SJCRH30 (cell line): ENCODE data around the gene ARID5A. TPM values are rescaled to one million over a fixed set of nuclear protein-coding genes. Genes with fewer than 3 reads are reported as not detected.

Experiments used
- DNase-seq, 2 experiments: peaks; one replicate each; pipeline ENCODE4 v3.0.0-alpha.2; 2015 to 2020
- H3K27ac ChIP-seq: fragments of 250-450 bp; sonication (Bioruptor Pico); 2 replicates; pipeline ENCODE4 v1.5.1; 2020; ENCODE audit warnings: mild to moderate bottlenecking, moderate library complexity
- H3K27me3 ChIP-seq: fragments of 250-450 bp; sonication (Bioruptor Pico); 2 replicates; pipeline ENCODE4 v1.5.1; 2020; ENCODE audit warnings: mild to moderate bottlenecking, moderate library complexity
- H3K36me3 ChIP-seq: fragments of 250-450 bp; sonication (Bioruptor Pico); 2 replicates; pipeline ENCODE4 v1.5.1; 2020; ENCODE audit warnings: mild to moderate bottlenecking, moderate library complexity
- H3K4me1 ChIP-seq: fragments of 250-450 bp; sonication (Bioruptor Pico); 2 replicates; pipeline ENCODE4 v1.5.1; 2020; ENCODE audit warnings: mild to moderate bottlenecking, moderate library complexity
- H3K4me3 ChIP-seq: fragments of 250-450 bp; sonication (Bioruptor Pico); 2 replicates; pipeline ENCODE4 v1.5.1; 2020; ENCODE audit warnings: mild to moderate bottlenecking, moderate library complexity
- H3K9me3 ChIP-seq: fragments of 250-450 bp; sonication (Bioruptor Pico); replicated peaks from 2 replicates; pipeline ENCODE4 v1.5.1; 2020; ENCODE audit warnings: mild to moderate bottlenecking, moderate library complexity
- total RNA-seq: library from RNA; depleted of rRNA; stranded (reverse); fragments of >200 nt; shearing (Covaris generic); gene quantifications from 2 replicates; pipeline ENCODE4 v1.2.3, GENCODE V29; 2014

The ARID5A gene
- total RNA-seq, 1 experiment from 2014 or later, result 14.2 TPM

- no peaks in the 10 kb centered on the region for H3K9me3 ChIP-seq
- H3K4me3 ChIP-seq, result no peak overlapping the region
- no peaks in the 10 kb centered on the region for H3K36me3 ChIP-seq
- no peak overlapping the region for H3K27ac ChIP-seq
- H3K4me1 ChIP-seq, result no peaks in the 10 kb centered on the region
- DNase-seq, result no peak
- no peaks in the 10 kb centered on the region for H3K27me3 ChIP-seq
These were observed 27.5 kb downstream of the ARID5A start for GRCh38 chr2:96564026-96564425.

GRCh38 chr2:96564563-96564962 is 28.0 kb downstream of the ARID5A start:
- no peak for DNase-seq
- Histone ChIP-seq H3K36me3 (no peaks in the 10 kb centered on the region), H3K27ac (no peak overlapping the region), H3K4me1 (no peaks in the 10 kb centered on the region), H3K9me3 (no peaks in the 10 kb centered on the region), H3K4me3 (no peak overlapping the region), H3K27me3 (no peaks in the 10 kb centered on the region)

- no peaks in the 10 kb centered on the region for H3K4me1 ChIP-seq
- H3K4me3 ChIP-seq, result no peak overlapping the region
- H3K27ac ChIP-seq, result no peak overlapping the region
- DNase-seq, result no peak
- H3K27me3 ChIP-seq, result no peaks in the 10 kb centered on the region
- H3K36me3 ChIP-seq, result no peaks in the 10 kb centered on the region
- no peaks in the 10 kb centered on the region for H3K9me3 ChIP-seq
These were observed 28.6 kb downstream of the ARID5A start for GRCh38 chr2:96565111-96565510.

DNA sequence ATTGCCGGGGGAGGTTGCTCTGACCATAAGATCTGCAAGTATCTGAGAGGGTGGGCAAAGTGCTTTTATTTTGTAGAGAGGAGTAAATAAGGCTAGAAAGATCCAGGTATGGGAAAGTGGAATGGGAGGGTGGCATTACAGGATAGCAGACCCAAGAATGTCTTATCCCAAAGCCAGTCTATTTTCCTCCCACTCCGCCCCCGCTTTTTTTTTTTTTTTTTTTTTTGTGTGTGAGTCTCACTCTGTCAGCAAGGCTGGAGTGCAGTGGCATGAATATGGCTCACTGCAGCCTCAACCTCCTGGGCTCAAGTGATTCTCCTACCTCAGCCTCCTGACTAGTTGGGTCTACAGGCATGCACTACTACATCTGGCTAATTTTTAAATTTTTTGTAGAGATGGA is 31.5 kb downstream of the ARID5A start:
- DNase-seq, result no peak
- Histone ChIP-seq H3K36me3 (no peaks in the 10 kb centered on the region), H3K4me3 (no peak overlapping the region), H3K9me3 (no peaks in the 10 kb centered on the region), H3K4me1 (no peaks in the 10 kb centered on the region), H3K27me3 (no peaks in the 10 kb centered on the region), H3K27ac (no peak overlapping the region)

GRCh38 chr2:96574364-96574763 is 37.8 kb downstream of the ARID5A start:
- no peak overlapping the region for H3K27ac ChIP-seq
- no peak for DNase-seq
- no peaks in the 10 kb centered on the region for H3K9me3 ChIP-seq
- no peaks in the 10 kb centered on the region for H3K27me3 ChIP-seq
- no peak overlapping the region for H3K4me3 ChIP-seq
- H3K4me1 ChIP-seq, result no peaks in the 10 kb centered on the region
- H3K36me3 ChIP-seq, result no peaks in the 10 kb centered on the region

- no peaks in the 10 kb centered on the region for H3K4me1 ChIP-seq
- H3K4me3 ChIP-seq, result no peak overlapping the region
- H3K9me3 ChIP-seq, result no peaks in the 10 kb centered on the region
- no peak for DNase-seq
- no peak overlapping the region for H3K27ac ChIP-seq
- H3K27me3 ChIP-seq, result no peaks in the 10 kb centered on the region
- no peaks in the 10 kb centered on the region for H3K36me3 ChIP-seq
These were observed 39.4 kb downstream of the ARID5A start for GRCh38 chr2:96575785-96576456.

DNA sequence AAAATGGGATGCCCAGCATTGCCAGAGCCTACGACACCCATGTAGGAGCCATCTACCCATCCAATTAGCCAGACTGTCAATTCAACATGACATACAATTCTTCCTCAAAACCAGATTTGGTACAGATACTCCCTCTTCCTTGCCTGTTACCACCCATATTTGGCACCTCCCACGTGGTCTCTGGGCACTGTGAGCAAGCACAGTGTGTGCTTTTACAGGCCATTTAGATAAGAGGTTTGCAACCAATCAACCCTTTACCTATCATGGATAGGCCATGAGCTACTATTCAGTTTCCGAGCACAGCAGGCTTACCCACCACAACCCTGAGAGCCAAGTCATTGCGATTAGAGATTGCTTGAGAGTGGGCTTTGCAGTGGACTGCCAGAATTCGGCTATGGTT is 40.9 kb downstream of the ARID5A start:
- no peaks in the 10 kb centered on the region for H3K9me3 ChIP-seq
- H3K27ac ChIP-seq, result no peak overlapping the region
- H3K36me3 ChIP-seq, result no peaks in the 10 kb centered on the region
- no peaks in the 10 kb centered on the region for H3K4me1 ChIP-seq
- no peaks in the 10 kb centered on the region for H3K27me3 ChIP-seq
- H3K4me3 ChIP-seq, result no peak overlapping the region
- DNase-seq, result no peak

GRCh38 chr2:96578731-96579130 is 42.2 kb downstream of the ARID5A start:
- DNase-seq, result no peak
- H3K27ac ChIP-seq, result no peak overlapping the region
- H3K4me3 ChIP-seq, result no peak overlapping the region
- no peaks in the 10 kb centered on the region for H3K4me1 ChIP-seq
- no peaks in the 10 kb centered on the region for H3K9me3 ChIP-seq
- H3K27me3 ChIP-seq, result no peaks in the 10 kb centered on the region
- H3K36me3 ChIP-seq, result peaks cover under 1% of the 10 kb centered on the region; the same call in 1 of the 2 replicates

- DNase-seq, result no peak
- H3K9me3 ChIP-seq, result no peaks in the 10 kb centered on the region
- H3K27me3 ChIP-seq, result no peaks in the 10 kb centered on the region
- no peaks in the 10 kb centered on the region for H3K4me1 ChIP-seq
- no peak overlapping the region for H3K4me3 ChIP-seq
- H3K27ac ChIP-seq, result no peak overlapping the region
- peaks cover 2% of the 10 kb centered on the region; the same call in 1 of the 2 replicates for H3K36me3 ChIP-seq
These were observed 42.9 kb downstream of the ARID5A start for GRCh38 chr2:96579422-96579821.

DNA sequence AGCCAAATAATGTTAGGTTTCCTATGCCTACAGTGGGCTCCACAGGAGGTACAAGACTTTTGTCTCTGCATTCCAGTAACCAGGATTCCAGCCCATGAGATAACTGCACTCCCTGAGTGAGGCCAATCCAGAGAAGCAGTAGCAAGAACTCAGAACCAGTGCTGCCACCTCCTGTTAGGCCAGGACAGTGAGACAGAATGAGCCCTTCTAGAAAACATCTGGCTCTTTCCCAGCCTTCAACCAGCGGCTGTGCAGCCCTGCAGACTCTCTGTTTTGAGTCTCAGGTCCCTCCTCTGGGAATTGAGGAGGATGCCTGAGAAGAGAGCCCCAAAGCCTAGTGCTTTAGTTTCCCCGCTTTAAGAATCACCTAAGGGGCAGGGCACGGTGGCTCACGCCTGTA is 44.2 kb downstream of the ARID5A start:
- H3K27ac ChIP-seq, result no peak overlapping the region
- H3K4me1 ChIP-seq, result no peaks in the 10 kb centered on the region
- no peak for DNase-seq
- peaks cover 5% of the 10 kb centered on the region; the same call in 1 of the 2 replicates for H3K36me3 ChIP-seq
- H3K9me3 ChIP-seq, result no peaks in the 10 kb centered on the region
- H3K4me3 ChIP-seq, result no peak overlapping the region
- no peaks in the 10 kb centered on the region for H3K27me3 ChIP-seq

DNA sequence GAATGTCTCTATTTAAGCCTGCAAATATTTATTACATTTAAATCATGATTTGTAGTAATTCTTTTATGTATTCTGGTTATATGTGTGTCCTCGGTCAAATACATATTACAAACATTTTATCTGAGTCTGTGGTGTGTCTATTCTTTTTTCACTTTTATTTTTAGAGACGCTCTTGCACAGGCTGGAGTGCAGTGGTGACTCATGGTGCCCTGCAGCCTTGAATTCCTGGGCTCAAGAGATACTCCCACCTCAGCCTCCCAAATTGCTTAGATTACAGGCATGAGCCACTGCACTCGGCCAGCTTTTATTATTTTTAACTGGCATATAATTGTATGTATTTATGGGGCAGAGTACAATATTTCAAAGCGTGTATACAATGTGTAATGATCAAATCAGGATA is 47.5 kb downstream of the ARID5A start:
- peaks cover 13% of the 10 kb centered on the region; the same call in 1 of the 2 replicates for H3K36me3 ChIP-seq
- no peak for DNase-seq
- no peaks in the 10 kb centered on the region for H3K27me3 ChIP-seq
- no peaks in the 10 kb centered on the region for H3K4me1 ChIP-seq
- H3K4me3 ChIP-seq, result no peak overlapping the region
- no peaks in the 10 kb centered on the region for H3K9me3 ChIP-seq
- H3K27ac ChIP-seq, result no peak overlapping the region

DNA sequence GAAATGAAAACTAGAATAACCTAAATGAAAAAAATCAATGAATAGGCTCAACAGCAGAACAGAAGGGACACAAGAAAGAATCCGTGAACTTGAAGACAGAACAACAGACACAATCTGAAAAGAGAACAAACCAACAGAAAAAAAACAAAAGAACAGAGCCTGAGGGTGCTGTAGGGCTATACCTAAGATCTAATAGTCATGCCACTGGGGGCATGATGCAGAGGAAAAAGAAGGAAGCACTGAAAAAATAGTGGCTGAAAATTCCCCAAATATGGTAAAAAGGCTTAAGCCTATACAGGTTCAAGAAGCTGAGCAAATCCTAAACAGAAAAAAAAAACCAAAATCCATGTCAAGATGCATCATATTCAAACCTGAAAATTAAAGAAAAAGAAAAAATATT is 51.3 kb downstream of the ARID5A start:
- Histone ChIP-seq H3K36me3 (peaks cover 25% of the 10 kb centered on the region), H3K27ac (no peak overlapping the region), H3K27me3 (no peaks in the 10 kb centered on the region), H3K9me3 (no peaks in the 10 kb centered on the region), H3K4me1 (no peaks in the 10 kb centered on the region), H3K4me3 (no peak overlapping the region)
- DNase-seq, result no peak

DNA sequence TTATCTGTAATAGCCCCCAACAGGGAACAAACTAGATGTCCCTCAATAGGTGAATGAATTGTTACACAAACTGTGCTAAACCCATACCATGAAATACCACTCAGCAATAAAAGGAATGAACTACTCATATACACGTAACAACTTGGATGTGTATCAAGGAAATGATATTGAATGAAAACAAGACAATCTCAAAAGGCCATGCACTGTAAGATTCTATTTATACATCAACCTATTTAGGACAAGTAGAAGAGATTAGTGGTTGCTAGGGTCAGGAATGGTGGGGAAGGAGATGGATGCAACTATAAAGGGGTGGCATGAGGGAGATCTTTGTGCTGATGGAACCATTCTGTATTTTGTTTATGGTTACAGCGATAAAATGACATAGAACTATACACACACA is 54.5 kb downstream of the ARID5A start:
- DNase-seq, result no peak
- Histone ChIP-seq H3K4me1 (no peaks in the 10 kb centered on the region), H3K27ac (no peak overlapping the region), H3K9me3 (no peaks in the 10 kb centered on the region), H3K36me3 (peaks cover 45% of the 10 kb centered on the region), H3K4me3 (no peak overlapping the region), H3K27me3 (no peaks in the 10 kb centered on the region)

GRCh38 chr2:96591494-96591893 is 54.9 kb downstream of the ARID5A start:
- Histone ChIP-seq H3K4me1 (no peaks in the 10 kb centered on the region), H3K4me3 (no peak overlapping the region), H3K36me3 (peaks cover 49% of the 10 kb centered on the region), H3K9me3 (no peaks in the 10 kb centered on the region), H3K27me3 (no peaks in the 10 kb centered on the region), H3K27ac (no peak overlapping the region)
- DNase-seq, result no peak

DNA sequence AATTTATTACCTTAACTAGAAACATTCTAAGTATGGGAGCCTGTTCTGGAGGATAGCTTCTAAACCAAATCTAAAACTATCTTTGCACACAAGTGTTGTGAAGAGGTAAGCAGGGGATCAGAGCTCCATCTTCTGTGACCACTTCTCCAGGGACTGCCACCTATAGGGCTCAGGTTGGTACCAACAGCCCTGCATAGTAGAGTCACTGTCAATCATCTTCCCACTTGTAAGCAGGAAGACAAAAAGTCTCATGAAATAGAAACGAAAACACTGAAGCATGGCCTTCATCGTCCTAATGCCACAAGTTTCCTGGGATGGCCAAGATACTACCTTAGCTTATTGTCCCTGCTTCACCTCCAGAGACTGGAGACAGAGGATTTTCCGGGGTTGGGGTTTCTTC is 57.7 kb downstream of the ARID5A start:
- Histone ChIP-seq H3K9me3 (no peaks in the 10 kb centered on the region), H3K4me3 (no peak overlapping the region), H3K36me3 (peaks cover 61% of the 10 kb centered on the region), H3K27me3 (no peaks in the 10 kb centered on the region), H3K27ac (no peak overlapping the region), H3K4me1 (no peaks in the 10 kb centered on the region)
- DNase-seq, result no peak

DNA sequence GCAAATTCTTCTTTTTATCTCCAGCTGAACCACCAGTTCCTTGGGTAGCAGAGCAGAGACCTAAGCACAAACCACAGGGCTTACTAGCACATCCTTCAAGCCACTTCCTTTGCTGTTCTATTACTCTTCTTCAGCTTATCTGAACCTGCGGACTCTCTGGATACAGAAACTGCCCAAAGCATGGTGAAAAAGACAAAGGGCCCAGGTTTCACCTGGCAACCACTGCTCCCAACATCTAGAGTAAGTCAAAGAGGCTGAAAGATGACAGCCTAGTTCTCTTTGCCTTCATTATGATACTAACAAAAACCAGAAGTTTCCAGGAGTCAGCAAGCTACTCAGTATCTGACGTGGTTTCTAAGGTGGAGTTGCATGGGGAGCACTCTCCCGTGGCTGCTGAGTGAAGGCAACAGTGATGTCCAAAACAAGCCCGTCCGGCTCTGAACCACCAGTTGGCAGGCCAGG is 58.2 kb downstream of the ARID5A start:
- H3K27me3 ChIP-seq, result no peaks in the 10 kb centered on the region
- H3K36me3 ChIP-seq, result peaks cover 65% of the 10 kb centered on the region
- no peak for DNase-seq
- H3K4me1 ChIP-seq, result no peaks in the 10 kb centered on the region
- no peaks in the 10 kb centered on the region for H3K9me3 ChIP-seq
- no peak overlapping the region for H3K4me3 ChIP-seq
- H3K27ac ChIP-seq, result no peak overlapping the region
